ENCODE results near the gene KCNC1. TPM values are rescaled to one million over a fixed set of nuclear protein-coding genes. Genes with fewer than 3 reads are reported as not detected.
A peak's percentile ranks its signal among the peaks of the same experiment; 100 is the strongest.

Gene KCNC1
- total RNA-seq, 1 experiment from 2014 or later: 0.20 TPM

- TF ChIP-seq NR2C2 (CRISPR knock-in tag; IDR thresholded peaks at IDR 0.05) (peak; percentile 67; the same call in 1 of the 2 replicates), ELF4 (CRISPR knock-in tag; IDR thresholded peaks at IDR 0.05; ENCODE audit: low read depth) (peak; percentile 62; the same call in 1 of the 2 replicates), NFE2L1 (CRISPR knock-in tag; IDR thresholded peaks at IDR 0.05) (0 out of 2 replicates have a peak, but pooled peaks have one; percentile 11), IRF1 (CRISPR knock-in tag; IDR thresholded peaks at IDR 0.05) (0 out of 2 replicates have a peak, but pooled peaks have one; percentile 65)
Observed at GRCh38 chr11:17719938-17720795, 14.4 kb upstream of the KCNC1 start (continued).

DNA sequence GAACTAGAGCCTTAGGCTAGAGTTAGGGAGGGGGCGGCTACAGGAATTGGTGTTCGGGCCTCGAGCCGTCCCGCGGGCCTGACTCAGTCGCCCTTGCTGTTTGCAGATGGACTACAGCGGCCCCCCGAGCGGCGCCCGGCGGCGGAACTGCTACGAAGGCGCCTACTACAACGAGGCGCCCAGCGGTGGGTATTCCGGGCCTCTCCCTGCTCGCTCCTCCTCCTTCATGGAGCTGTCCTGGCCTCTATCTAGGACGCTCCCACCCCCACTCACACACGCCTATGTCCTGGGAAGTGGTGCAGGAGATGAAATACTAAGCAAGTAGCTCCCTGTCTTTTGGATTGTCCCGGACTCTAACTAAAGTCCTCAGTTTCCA is 13.8 kb upstream of the KCNC1 start:
- Mint-ChIP-seq H3K27ac (no peak overlapping the region), H3K36me3 (no peaks in the 10 kb centered on the region), H3K27me3 (ENCODE audit: low read depth) (peaks cover 10% of the 10 kb centered on the region; the same call in 1 of the 2 replicates), H3K9me3 (no peaks in the 10 kb centered on the region), H3K4me1 (peaks cover 11% of the 10 kb centered on the region), H3K4me3 (peak overlapping the region; percentile 58)
- CTCF ChIA-PET: interaction anchor here (0.8 to 6.4 kb wide), 27 partner anchors 8 to 483 kb away, joined by 3 to 161 read pairs (median 7); partner anchors contain the start of genes KCNC1 and OTOG
- ATAC-seq (peak; percentile 9), DNase-seq (ENCODE audit: low spot score) (peak; percentile 45)
- POLR2A ChIA-PET: interaction anchor here (0.9 kb wide), 1 partner anchor 10 kb away, joined by 4 read pairs; no protein-coding TSS in a partner anchor
- TF ChIP-seq KAT7 (CRISPR knock-in tag; IDR thresholded peaks at IDR 0.05; ENCODE audit: borderline replicate concordance): no peak

GRCh38 chr11:17721242-17721999 is 13.2 kb upstream of the KCNC1 start:
- H3K4me3 Mint-ChIP-seq: peak overlapping the region; percentile 58
- no peaks in the 10 kb centered on the region for H3K9me3 Mint-ChIP-seq
- CTCF ChIA-PET: interaction anchor here (0.6 to 6.4 kb wide), 29 partner anchors 9 to 483 kb away, joined by 3 to 161 read pairs (median 6); partner anchors contain the start of genes KCNC1 and OTOG
- no peak overlapping the region for H3K27ac Mint-ChIP-seq
- H3K27me3 Mint-ChIP-seq (ENCODE audit: low read depth): peaks cover 14% of the 10 kb centered on the region
- DNase-seq (ENCODE audit: low spot score) (peak; percentile 37), ATAC-seq (no peak)
- POLR2A ChIA-PET: no interaction called here
- no peaks in the 10 kb centered on the region for H3K36me3 Mint-ChIP-seq
- H3K4me1 Mint-ChIP-seq: peaks cover 11% of the 10 kb centered on the region
- TF ChIP-seq, protein P1, sequence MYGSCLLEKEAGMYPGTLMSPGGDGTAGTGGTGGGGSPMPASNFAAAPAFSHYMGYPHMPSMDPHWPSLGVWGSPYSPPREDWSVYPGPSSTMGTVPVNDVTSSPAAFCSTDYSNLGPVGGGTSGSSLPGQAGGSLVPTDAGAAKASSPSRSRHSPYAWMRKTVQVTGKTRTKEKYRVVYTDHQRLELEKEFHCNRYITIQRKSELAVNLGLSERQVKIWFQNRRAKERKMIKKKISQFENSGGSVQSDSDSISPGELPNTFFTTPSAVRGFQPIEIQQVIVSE (CRISPR knock-in tag; IDR thresholded peaks at IDR 0.05; ENCODE audit: borderline replicate concordance): no peak
- TF ChIP-seq NFATC4 (CRISPR knock-in tag; IDR thresholded peaks at IDR 0.05): no peak
- TF ChIP-seq, protein P2, sequence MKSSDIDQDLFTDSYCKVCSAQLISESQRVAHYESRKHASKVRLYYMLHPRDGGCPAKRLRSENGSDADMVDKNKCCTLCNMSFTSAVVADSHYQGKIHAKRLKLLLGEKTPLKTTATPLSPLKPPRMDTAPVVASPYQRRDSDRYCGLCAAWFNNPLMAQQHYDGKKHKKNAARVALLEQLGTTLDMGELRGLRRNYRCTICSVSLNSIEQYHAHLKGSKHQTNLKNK (CRISPR knock-in tag; IDR thresholded peaks at IDR 0.05): no peak
- TF ChIP-seq E2F4 (CRISPR knock-in tag; IDR thresholded peaks at IDR 0.05; ENCODE audit: borderline replicate concordance, low read depth): no peak
- TF ChIP-seq, protein P3, sequence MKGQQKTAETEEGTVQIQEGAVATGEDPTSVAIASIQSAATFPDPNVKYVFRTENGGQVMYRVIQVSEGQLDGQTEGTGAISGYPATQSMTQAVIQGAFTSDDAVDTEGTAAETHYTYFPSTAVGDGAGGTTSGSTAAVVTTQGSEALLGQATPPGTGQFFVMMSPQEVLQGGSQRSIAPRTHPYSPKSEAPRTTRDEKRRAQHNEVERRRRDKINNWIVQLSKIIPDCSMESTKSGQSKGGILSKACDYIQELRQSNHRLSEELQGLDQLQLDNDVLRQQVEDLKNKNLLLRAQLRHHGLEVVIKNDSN (CRISPR knock-in tag; IDR thresholded peaks at IDR 0.05): no peak
- TF ChIP-seq FOXK1 (CRISPR knock-in tag; IDR thresholded peaks at IDR 0.05): no peak
- no peak for TF ChIP-seq GRHL2 (CRISPR knock-in tag; IDR thresholded peaks at IDR 0.05; ENCODE audit: insufficient replicate concordance, severe bottlenecking)
- no peak for TF ChIP-seq CBFB (CRISPR knock-in tag; IDR thresholded peaks at IDR 0.05; ENCODE audit: low read depth)
- no peak for TF ChIP-seq NR1H2 (CRISPR knock-in tag; IDR thresholded peaks at IDR 0.05)
- TF ChIP-seq EMX1 (CRISPR knock-in tag; IDR thresholded peaks at IDR 0.05): no peak
- no peak for TF ChIP-seq CREM (CRISPR knock-in tag; IDR thresholded peaks at IDR 0.05)
- no peak for TF ChIP-seq ZNF232 (CRISPR knock-in tag; IDR thresholded peaks at IDR 0.05)
- TF ChIP-seq NFYB (CRISPR knock-in tag; conservative IDR thresholded peaks at IDR 0.05; ENCODE audit: low read depth): no peak
- TF ChIP-seq, protein P4, sequence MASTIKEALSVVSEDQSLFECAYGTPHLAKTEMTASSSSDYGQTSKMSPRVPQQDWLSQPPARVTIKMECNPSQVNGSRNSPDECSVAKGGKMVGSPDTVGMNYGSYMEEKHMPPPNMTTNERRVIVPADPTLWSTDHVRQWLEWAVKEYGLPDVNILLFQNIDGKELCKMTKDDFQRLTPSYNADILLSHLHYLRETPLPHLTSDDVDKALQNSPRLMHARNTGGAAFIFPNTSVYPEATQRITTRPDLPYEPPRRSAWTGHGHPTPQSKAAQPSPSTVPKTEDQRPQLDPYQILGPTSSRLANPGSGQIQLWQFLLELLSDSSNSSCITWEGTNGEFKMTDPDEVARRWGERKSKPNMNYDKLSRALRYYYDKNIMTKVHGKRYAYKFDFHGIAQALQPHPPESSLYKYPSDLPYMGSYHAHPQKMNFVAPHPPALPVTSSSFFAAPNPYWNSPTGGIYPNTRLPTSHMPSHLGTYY (CRISPR knock-in tag; IDR thresholded peaks at IDR 0.05): no peak
- no peak for TF ChIP-seq ZNF425 (CRISPR knock-in tag; conservative IDR thresholded peaks at IDR 0.05)
- no peak for TF ChIP-seq ZNF121 (CRISPR knock-in tag; IDR thresholded peaks at IDR 0.05)
- TF ChIP-seq, protein P5, sequence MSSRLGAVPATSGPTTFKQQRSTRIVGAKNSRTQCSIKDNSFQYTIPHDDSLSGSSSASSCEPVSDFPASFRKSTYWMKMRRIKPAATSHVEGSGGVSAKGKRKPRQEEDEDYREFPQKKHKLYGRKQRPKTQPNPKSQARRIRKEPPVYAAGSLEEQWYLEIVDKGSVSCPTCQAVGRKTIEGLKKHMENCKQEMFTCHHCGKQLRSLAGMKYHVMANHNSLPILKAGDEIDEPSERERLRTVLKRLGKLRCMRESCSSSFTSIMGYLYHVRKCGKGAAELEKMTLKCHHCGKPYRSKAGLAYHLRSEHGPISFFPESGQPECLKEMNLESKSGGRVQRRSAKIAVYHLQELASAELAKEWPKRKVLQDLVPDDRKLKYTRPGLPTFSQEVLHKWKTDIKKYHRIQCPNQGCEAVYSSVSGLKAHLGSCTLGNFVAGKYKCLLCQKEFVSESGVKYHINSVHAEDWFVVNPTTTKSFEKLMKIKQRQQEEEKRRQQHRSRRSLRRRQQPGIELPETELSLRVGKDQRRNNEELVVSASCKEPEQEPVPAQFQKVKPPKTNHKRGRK (CRISPR knock-in tag; IDR thresholded peaks at IDR 0.05; ENCODE audit: borderline replicate concordance): no peak
